NT2/D1 (cell line): ENCODE measurements around the gene SEPTIN14.

Experiments
- SUZ12 ChIP-seq: IDR thresholded peaks from 2 replicates; pipeline ENCODE4 v1.6.1; 2011; ENCODE audit not compliant: insufficient read length, insufficient read depth; ENCODE audit errors: extremely low read depth
- YY1 ChIP-seq: IDR thresholded peaks from 2 replicates; pipeline ENCODE4 v1.6.1; 2011; ENCODE audit not compliant: insufficient read length, insufficient read depth
- ZNF274 ChIP-seq: IDR thresholded peaks from 2 replicates; pipeline ENCODE4 v1.6.1; 2011; ENCODE audit warnings: mild to moderate bottlenecking, low read depth, low read length

GRCh38 chr7:55775051-55775420 lies 87.5 kb downstream of the SEPTIN14 start:
- TF ChIP-seq YY1, result no peak
- TF ChIP-seq SUZ12, result no peak
- no peak for TF ChIP-seq ZNF274
